Eye (tissue), 1 donor: Measurements from ENCODE around the gene ABL2.

Experiments
- DNase-seq: peaks from one replicate; pipeline ENCODE4 v3.0.0-alpha.2; 2015

The ABL2 gene

DNA sequence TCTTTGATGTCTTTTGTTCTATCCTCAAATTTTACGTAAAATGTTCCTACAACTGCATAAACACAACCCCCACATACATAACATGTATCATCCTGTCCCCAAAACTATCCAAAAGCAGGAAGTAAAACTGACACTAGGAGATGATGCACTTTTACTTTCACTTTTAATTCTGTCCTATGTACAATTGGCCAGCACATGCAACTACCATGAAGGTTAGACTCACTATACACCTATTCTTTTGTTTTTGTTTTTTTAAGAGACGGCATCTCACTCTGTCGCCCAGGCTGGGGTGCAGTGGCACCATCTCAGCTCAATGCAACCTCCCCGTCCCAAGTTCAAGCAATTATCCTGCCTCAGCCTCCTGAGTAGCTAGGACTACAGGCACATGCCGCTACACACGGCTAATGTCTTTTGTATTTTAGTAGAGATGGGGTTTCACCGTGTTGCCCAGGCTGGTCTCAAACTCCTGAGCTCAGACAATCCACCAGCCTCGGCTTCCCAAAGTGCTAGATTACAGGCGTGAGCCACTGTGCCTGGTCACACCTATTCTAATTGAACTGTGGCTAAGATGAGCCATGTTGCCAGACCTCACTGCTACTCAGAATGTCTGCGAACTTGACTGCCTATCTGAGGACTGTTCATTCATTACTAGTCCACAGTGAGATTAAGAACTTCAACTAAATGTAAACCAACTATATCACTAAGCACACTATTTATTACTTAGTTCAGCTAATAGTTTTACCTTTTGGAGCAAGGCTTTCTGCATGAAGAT is 99.6 kb downstream of the ABL2 start:
- DNase-seq, result no peak

DNA sequence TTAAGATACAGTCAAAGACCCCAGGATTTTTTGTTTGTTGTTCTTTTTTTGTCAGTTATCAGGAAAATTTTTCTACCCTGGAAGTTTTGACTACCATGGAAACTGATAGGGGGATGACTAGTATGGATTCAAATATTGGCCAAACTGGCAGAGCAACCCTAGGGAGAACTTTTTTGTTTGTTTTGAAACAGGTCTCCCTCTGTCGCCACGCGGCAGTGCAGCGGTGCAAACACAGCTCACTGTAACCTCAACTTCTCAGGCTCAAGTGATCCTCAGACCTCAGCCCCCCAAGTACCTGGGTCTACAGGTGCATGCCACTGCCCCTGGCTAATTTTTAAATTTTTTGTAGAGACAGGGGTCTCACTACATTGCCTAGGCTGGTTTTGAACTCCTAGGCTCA is 101.0 kb downstream of the ABL2 start:
- DNase-seq, result no peak

DNA sequence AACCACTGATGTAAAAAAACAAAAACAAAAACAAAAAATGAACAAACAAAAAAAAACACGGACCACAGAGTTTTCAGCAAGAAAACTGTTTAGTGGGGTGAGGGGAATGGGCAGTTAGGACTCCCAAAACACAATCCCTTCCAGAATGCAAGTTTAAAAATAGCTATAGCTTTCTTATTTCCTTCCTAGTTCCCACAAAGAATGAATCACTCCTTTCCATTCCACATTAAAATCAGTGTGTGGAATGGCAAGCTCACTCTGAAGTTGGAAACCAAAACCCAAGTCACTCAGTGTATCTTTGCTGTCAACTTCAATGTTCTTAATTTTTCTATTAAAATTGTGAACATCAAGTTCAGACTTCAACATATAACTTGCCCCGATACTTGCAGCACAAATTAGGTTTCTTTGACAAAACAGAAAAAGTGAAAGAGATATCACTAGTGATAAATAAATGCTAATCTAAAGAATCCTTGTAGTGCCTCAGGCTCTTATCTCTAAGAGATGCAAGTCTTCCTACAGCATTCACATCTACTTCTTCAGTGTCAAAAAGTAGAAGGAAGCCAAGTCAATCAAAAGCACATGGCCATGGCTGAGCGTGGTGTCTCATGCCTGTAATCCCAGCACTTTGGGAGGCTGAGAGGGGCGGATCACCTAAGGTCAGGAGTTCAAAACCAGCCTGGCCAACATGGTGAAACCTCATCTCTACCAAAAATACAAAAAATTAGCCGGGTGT is 102.1 kb downstream of the ABL2 start:
- DNase-seq, result no peak

DNA sequence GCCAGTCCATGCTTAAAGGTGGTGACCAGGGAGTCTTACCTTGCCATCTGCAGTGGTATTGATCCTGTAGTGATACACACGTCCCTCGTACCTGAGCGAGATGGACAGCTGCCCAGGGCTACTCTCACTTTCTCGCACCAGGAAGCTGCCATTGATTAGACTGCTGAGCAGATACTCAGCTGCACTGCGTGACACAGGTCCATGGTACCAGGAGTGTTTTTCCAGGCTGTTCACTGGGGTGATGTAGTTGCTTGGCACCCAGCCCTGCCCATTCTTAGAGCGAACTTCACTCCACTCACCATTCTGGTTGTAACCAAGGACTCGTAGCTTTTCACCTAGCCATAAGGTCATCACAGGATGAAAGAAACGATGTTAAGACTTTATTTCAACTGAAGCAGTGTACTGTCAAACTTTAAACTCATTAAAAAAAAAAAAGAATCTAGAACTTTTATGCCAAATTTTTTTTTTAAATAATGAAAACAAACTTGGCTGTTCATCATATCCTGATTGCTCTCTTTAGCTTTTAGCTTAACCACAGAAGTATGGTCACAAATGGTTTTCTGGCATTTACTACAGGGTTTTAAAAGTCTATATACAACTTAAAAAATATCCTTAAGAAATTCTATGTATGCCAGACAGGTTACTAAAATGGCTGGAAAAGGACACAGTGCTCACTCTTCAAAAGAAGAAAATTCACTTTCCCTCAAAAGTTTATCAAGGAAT is 103.0 kb downstream of the ABL2 start:
- no peak for DNase-seq

DNA sequence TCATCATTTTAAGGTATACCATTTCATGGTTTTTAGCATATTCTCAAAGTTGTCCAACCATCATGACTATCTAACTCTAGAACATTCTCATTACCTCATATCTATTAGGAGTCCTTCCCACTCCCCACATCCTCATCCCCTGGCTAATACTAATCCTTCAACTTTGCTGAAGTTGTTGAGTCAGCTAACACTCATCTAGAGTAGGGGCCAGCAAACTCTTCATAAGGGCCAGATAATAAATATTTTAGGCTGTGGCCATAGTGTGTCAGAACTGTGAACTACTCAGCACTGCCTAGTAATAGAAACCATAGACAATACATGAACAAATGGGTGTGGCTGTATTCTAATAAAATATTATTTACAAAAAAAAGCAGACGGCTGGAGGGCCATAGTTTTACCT is 104.6 kb downstream of the ABL2 start:
- no peak for DNase-seq

DNA sequence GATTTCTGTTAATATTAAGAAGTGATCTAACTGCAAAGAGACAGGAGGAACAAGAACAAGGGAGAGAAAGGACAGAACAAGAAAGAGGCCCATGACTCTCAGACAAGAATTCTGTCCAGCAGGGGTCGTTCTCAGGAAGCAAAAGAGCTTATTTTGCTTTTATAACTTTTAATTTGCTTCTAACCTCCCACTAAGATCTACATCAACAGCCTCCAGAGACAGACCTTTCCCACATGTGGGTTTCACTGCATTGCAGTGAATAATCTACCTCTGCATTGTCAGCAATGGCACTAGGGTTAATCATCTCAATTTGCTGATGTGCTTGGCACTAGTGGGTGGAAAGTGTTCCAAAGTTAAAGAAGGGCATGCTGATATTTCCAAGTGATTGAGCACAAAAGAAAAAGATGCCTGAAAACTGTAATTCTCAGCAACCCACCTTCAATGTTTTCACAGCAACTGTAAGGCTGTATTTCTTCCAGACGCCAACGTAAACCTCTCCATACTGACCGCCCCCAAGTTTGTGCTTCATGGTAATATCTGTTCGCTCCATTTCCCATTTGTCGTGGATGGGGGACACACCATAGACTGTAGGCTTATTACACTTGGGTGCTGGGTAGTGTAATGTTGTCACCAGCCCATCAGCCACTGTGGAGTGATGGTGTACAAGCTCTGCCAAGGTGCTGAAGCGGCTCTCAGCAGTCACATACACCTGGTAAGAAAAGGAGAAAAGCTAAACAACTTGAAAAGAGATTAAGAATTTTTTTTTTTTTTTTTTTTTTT is 108.1 kb downstream of the ABL2 start:
- DNase-seq, result peak; percentile 45

DNA sequence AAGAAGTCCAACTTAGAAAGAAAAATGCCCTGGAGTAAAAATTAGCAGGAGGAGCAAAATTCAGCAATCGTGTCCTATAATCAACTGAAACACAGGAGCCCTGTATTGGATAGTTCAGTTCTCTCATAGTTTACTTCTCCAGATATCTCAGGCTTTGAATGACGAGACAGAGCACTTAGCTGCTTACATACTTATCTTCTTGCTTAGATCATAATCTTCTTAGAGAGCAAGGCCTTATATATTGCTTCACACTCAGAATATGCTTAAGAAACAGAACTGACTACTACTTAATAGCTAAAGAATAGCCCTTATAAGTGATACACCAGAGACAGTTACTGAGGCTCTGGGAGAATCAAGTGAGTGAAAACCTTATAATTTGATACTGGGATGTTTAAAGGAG is 108.7 kb downstream of the ABL2 start:
- DNase-seq, result no peak

DNA sequence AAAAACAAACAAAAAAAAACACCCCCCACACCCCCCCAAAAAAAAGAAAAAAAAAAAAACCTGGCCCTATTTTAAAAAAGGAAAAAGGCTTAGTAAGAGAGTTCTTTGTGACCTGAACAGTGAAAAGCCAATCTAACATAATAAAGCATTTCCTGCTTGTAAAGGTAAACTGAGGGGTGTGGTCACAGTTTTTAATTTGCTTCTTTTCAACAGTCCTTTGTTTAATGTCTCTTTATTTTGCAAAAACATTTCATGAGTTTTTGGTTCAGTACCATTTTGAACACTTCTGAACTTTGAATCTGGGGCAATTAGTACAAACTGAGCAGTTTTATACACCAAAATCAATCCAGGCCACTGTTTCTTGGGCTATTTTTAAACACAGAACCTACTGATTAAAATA is 110.0 kb downstream of the ABL2 start:
- DNase-seq, result no peak

DNA sequence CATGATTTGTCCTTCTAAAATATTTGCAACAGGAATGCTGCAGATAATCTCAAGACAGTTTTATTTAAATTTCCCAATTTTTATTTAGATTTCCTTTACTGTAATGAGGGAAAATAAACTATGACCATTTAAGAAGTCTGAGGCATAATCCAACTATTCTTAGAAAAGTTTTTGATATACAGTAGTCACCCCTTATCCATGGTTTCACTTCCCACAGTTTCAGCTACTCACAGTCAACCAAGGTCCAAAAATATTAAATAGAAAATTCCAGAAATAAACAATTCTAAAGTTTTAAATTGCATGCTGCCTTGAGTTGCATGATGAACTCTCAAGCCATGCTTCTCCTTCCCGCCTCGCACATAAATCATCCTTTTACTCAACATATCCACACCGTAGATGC is 114.3 kb downstream of the ABL2 start:
- DNase-seq, result no peak

DNA sequence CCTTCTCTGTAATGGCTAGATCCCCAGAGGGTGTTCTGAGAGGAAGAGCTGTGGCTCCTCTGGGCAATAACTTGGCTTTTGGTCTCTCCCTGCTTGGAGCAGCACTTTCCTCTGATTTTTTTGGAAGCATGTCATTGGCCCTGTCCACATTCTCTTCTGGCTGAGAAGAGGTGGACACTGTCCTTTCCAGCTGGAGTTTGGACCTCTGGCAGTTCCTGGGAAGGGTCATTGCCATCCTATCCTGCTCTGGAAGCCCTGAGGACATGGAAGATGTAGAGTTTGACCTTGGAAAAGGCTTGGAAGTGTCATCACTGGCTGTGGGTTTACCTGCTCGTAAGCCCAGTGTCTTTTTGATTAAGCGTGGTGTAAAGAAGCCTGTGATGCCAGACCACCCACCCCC is 120.8 kb downstream of the ABL2 start:
- DNase-seq, result no peak

DNA sequence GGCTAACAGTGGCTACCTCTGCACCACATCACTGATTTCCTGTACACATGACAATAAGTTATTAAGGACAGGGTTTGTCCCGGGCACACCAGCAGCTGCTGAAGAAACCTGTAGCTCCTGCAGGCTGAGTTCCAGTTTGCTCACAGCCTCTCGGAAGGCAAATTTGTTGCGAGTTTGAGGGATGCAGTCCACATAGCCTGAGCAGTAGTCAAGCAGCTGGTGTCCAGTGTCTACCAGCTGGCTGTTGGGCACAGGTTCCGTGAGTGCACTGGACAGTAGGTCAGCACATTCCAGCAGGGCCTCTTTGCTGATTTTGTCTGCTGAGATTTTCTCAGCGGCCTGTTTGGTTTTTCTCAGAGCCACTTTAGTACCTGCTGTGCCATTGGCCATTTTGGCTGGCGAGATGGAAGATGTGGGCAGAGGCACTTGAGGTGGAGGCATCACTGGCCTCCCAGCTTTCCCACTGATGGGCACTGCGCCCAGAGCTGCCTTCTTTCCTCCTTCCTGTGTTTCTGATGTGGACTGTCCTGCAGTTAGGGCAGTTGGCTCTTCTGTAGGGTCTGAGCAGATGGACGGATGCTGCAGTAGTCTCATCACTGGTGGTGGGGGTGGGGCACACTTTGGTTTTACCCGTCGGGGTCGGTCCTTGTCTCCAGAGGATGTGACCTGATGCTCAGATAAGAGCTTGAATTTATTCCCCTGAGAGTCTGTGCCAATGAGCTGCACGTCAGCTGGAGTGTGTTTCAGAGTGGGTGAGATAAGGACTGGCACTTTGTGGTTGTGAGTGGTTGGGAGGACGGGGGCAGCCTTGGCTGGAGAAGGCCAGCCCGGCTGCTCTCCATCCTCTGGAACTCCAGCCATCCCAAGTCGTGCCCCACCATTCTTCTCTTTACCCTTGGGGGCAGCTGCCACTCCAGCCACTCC is 121.5 kb downstream of the ABL2 start:
- no peak for DNase-seq

DNA sequence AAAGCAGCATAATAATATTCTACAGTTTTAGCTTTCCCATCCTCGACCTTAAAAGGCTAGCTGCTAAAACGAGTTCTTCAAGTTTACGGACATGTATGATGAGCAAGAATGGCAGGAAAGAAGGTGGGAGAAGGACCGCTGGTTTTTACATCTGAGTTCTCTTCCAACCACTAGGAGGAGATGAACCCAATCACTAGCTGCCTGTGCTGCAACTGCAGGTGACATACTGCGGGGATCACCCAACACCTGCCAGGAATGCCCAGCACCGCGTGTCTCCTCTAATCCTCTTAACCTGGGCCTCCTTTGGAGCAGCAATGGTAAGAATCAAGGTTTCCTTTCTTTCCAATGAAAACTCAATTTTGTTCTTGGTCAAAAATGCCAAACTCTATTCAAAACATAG is 124.1 kb downstream of the ABL2 start:
- no peak for DNase-seq

DNA sequence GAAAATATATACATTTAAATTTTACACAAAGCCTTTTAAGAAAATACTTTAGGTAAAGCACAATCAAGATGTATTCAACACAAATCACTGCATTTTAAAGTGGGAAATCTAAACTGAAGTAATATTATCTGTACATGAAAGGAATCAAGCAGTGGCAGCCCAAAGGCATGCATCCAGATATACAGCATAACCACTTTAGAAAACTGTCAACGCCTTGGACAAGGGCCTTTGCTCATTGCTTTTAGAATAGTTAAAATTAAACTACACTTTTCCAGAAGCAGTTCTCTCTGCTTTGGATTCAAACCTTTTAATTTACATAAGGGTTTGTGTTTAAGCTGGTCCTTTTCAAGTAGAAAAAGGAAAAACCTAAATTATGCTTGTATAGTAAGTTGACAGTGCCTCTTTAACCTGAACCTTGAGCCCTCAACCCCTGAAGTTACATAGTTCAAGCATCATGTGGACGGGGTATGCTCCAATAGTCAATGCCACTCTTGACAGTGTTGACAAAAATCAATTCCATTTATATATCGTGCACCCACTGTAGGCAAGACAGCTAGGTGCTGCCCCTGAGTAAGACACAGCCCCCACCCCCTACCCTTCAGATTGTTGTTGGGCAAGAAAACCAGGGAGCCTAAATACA is 124.7 kb downstream of the ABL2 start:
- no peak for DNase-seq

DNA sequence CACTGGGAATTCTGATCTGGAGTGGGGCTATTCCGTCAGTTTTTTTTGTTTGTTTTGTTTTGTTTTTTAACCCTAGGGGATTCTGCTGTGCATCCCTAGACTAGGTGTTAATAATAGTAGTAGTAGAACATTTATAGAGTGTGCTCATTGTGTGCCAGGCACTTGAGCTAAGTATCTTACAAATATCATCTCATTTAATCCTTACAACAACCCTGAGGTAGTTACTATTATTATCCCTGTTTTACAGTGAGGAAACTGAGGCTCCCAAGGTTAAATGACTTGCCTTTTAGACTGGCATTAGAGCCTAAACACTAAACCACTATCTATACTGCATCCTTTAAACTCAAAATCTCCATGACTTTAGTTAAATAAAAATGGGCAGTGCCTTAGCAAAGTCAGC is 125.5 kb downstream of the ABL2 start:
- no peak for DNase-seq

DNA sequence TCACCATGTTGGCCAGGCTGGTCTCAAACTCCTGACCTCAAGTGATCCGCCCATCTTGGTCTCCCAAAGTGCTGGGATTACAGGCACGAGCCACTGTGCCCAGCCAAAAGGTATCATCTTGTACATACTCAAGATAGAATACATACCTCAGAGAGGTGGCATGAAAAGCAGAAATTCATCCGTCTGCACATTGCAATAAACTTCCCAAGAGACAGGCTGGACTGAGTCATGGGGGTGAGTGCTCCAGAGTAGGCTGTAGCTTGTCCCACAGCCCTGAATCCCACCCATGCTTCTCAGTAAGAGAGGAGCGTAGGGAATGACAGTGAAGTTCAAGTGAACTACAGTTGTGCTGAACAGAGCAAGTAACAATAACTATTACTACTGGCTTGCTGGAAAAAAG is 127.9 kb downstream of the ABL2 start:
- DNase-seq, result no peak

DNA sequence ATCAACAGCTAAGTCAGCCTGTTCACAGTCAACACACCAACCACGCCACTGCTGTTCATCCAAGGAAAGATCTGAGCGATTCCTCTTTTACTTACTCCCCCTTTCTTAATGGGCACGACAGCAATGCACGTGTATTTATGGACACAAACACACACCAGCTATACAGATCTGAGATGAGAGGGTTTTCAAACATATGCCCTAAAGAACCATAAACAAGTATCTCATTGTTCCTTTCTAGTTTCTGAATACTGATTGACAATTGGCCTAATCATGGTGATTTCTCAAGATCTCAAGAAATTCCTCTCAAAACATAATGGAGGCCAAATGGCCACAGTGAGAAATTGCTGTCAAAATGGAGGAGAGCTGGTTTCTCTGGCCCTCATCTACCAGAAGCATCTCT is 129.6 kb downstream of the ABL2 start:
- no peak for DNase-seq

DNA sequence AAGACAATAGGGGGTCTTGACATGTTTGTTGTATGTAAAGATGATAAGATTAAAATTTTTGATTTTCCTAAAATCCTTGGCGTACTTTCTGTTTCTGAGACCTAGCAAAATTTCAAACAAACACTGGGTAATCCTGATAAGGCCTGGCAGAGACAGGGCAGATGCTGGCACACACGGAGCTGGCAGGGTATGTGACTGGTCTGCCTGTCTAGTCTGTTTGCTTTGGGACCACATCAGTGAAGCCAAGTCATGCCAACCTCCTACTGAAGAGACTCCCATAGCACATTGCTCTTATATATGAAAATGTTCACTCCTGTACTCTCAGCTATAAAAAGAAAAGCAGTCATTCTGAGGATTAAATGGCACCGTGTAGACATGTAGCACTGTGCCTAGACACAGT is 133.6 kb downstream of the ABL2 start:
- DNase-seq, result no peak

DNA sequence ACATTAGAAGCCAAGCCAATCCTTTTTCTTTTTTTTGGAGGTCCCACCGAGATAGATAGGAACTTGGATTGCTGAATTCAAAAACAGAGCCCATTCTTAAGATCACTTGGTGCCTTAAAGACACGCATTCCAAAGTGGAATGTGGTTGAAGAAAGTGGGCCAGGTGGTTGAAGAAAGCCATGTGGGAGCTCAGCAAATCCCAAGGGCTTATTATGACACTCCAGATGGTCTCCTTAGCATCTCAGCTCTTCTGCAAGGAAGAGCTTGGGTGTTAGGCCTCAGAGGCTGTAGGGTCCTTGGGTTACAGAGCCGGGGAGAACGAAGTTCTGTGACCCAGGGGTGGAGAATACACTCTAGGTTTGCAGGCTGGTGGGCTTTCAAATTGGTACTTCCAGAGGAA is 134.1 kb downstream of the ABL2 start:
- no peak for DNase-seq

DNA sequence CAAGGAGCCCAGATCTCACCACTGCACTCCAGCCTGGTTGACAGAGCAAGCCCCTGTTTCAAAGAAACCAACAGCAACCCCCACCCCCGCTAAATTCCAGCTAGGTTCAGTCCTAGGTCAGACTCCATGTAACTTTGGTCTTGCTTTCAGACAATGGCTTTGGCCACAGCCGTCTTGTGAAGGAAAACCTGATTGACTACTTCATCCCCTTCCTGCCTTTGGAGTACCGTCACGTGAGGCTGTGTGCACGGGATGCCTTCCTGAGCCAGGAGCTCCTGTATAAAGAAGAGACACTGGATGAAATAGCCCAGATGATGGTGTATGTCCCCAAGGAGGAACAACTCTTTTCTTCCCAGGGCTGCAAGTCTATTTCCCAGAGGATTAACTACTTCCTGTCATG is 134.7 kb downstream of the ABL2 start:
- no peak for DNase-seq

DNA sequence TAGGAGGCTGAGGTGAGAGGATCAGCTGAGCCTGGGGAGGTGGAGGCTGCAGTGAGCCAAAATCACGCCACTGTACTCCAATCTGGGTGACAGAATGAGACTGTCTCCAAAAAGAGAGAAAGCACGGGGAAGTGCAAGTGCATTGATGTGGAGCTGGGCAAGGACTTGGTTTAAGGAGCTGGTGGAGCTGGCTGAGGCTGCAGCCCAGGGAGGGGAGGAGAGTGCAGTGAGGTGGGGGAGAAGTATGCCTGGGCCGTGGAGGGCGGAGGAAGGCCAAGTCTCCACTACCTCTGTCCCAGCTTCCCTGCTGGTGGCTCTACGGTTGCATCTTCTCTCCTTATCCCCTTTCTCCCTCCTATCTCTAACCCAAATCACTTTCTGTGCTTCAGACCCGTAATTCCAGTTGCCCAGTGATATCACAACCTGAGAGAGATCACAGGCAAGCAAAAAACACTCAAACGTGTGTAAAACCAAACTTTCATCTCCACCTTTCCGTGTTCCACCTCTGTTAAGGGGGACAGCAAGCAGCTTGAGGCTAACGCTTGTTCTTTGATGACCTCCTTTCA is 136.5 kb downstream of the ABL2 start:
- no peak for DNase-seq

DNA sequence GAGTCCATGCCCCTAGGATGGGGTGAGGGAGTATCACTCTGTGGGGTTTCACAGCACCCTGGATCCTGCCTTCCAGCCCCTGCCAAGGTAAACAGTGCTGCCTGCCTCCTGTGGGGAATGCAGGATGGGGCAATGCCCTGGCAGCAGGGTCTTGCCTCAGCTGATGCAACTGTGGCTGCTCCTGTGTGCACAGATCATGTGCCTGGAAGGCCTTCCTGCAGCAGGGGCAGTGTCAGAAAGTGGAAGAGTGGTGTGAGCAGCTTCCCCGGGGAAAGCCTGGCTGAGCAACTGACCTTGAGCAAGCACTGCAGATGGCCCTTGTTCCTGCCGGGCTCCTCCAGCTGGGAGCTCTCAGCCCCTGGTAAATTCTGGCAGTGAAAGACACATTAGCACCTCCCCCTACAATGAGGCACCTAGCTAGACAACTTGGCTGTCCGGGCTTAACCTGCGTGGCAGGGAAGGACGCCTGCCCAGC is 137.7 kb downstream of the ABL2 start:
- peak; percentile 41 for DNase-seq
